Upper lobe of left lung (tissue), 4 donors: ENCODE data around the gene PAPOLA.

Source experiments
- POLR2A ChIP-seq, 4 donors: fragments of 450-650 bp; IDR thresholded peaks; one replicate each; pipeline ENCODE4 v1.5.1; 2016 to 2017; ENCODE audit warnings: antibody characterized with exemption in 4 of 4, mild to moderate bottlenecking in 2 of 4
- TF ChIP-seq, protein P1 (sequence below), 6 experiments: fragments of 450-650 bp in 4 of 6; fragments of 200-600 bp in 2 of 6; sonication (generic) in 2 of 6; IDR thresholded peaks; one replicate each; pipeline ENCODE4 v1.5.1; 2016 to 2019; ENCODE audit warnings: antibody characterized with exemption in 6 of 6

DNA sequence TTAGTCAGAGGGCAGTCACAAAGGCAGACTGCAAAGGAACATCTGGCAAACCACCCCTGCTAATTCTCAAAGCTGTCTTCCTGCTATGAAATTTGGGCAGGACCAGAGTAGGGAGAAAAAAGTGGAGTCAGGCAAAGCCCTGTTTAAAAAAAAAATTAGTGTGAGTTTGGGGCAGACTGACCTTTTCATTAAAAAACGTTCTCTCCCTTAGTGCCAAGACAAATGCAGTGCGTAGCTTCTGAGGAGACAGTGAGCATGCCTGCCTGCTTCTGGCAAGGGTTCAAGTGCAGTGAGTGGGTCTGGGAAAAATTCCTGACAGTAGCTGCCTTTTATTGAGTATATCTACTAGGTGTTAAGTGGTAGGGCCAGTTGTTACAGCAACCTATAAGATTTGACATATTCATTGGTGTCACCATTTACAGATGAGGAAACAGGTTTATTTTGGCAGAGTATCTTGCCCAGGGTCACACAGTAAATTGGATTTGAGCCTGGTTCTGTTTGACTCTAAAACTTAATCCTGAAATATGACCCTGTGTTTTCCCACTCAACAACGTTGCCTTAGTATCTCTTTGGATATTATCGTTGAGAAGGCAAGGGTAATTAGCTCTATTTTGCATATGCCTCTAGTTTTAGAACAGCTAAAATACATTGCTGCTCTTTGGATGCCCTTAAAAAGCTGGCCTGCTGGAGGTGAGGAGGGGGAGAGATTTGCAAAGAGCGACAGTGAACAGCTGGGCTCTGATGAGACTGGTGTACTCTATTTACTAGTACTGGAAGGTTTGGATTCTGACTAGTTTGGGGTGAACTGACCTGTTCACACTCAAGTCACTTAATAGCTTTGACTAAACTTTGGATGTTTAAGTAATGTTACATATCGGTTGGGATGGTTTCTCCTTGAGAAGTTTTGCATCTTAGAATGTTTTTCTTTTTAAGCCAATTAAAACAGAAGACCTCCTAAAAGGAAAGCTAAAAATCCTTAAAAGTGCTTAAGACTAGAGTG lies 72.8 kb downstream of the PAPOLA start:
- TF ChIP-seq, protein P1, sequence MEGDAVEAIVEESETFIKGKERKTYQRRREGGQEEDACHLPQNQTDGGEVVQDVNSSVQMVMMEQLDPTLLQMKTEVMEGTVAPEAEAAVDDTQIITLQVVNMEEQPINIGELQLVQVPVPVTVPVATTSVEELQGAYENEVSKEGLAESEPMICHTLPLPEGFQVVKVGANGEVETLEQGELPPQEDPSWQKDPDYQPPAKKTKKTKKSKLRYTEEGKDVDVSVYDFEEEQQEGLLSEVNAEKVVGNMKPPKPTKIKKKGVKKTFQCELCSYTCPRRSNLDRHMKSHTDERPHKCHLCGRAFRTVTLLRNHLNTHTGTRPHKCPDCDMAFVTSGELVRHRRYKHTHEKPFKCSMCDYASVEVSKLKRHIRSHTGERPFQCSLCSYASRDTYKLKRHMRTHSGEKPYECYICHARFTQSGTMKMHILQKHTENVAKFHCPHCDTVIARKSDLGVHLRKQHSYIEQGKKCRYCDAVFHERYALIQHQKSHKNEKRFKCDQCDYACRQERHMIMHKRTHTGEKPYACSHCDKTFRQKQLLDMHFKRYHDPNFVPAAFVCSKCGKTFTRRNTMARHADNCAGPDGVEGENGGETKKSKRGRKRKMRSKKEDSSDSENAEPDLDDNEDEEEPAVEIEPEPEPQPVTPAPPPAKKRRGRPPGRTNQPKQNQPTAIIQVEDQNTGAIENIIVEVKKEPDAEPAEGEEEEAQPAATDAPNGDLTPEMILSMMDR (IDR thresholded peaks at IDR 0.05), result no peak
- TF ChIP-seq POLR2A (IDR thresholded peaks at IDR 0.05), result no peak
